IMR-90 (cell line): ENCODE results near the gene RNU1-1. TPM values are rescaled to one million over a fixed set of nuclear protein-coding genes. Genes with fewer than 3 reads are reported as not detected.
"Not testable (repeated sequence)": the region's sequence is repeated elsewhere in the genome, so short reads cannot be mapped to it uniquely, and the experiment has no call there.

ENCODE experiments used
- ATAC-seq: fragments of 200-7000 bp; cut with Tn5 transposase; 2 replicates; pipeline ENCODE4 v1.9.1; 2020; ENCODE audit warnings: low read depth, mild to moderate bottlenecking, moderate library complexity
- BruUV-seq: library from RNA; stranded (reverse); fragments of 400-500 nt; replicated peaks from 2 replicates; lab custom pipeline; 2021; lab: Mats Ljungman, UMichigan
- CTCF ChIA-PET: fragments of 300-600 bp; formaldehyde crosslinking; extraction: SDS; loops from one replicate; lab custom pipeline; 2021; ENCODE audit warnings: antibody characterized with exemption; lab: Yijun Ruan, JAX
- POLR2A ChIA-PET: fragments of 300-600 bp; sonication (Branson Sonifier 250); formaldehyde crosslinking; loops from one replicate; lab custom pipeline; 2022; ENCODE audit warnings: antibody characterized with exemption; ENCODE audit not compliant: unreplicated experiment; lab: Charles Lee
- DNase-seq: peaks from one replicate; pipeline ENCODE4 v3.0.0; 2013
- H2AFZ ChIP-seq: replicated peaks from 2 replicates; pipeline ENCODE3; 2013; ENCODE audit warnings: low read length, mild to moderate bottlenecking; ENCODE audit not compliant: poor library complexity
- H2AK5ac ChIP-seq: 2 replicates; pipeline ENCODE4 v1.6.1; 2013; ENCODE audit warnings: low read depth, low read length, inconsistent platforms
- H2AK9ac ChIP-seq: replicated peaks from 2 replicates; pipeline ENCODE3; 2013; ENCODE audit warnings: mild to moderate bottlenecking, low read depth, low read length, moderate library complexity; ENCODE audit not compliant: poor library complexity
- H2BK120ac ChIP-seq: 2 replicates; pipeline ENCODE4 v1.6.1; 2013; ENCODE audit warnings: low read depth, low read length, inconsistent platforms
- H2BK15ac ChIP-seq: 3 replicates; pipeline ENCODE4 v1.6.1; 2013; ENCODE audit warnings: low read depth, low read length, inconsistent platforms
- H2BK20ac ChIP-seq: 2 replicates; pipeline ENCODE4 v1.6.1; 2013; ENCODE audit warnings: low read depth, mild to moderate bottlenecking, inconsistent platforms, low read length, moderate library complexity
- H2BK5ac ChIP-seq: 2 replicates; pipeline ENCODE4 v1.6.1; 2013; ENCODE audit warnings: mild to moderate bottlenecking, low read depth, low read length, inconsistent platforms; ENCODE audit not compliant: poor library complexity, severe bottlenecking
- H3K14ac ChIP-seq: replicated peaks from 2 replicates; pipeline ENCODE4 v1.6.1; 2013; ENCODE audit warnings: low read depth, low read length, inconsistent platforms
- H3K18ac ChIP-seq: 2 replicates; pipeline ENCODE4 v1.6.1; 2013; ENCODE audit warnings: low read depth, low read length, control low read depth
- H3K23ac ChIP-seq: 2 replicates; pipeline ENCODE4 v1.6.1; 2013; ENCODE audit warnings: low read depth, low read length, inconsistent platforms
- H3K27ac ChIP-seq: 2 replicates; pipeline ENCODE4 v1.5.1; 2013; ENCODE audit warnings: mild to moderate bottlenecking, control low read depth, low read length; ENCODE audit not compliant: insufficient read depth
- H3K27me3 ChIP-seq: 2 replicates; pipeline ENCODE4 v1.6.1; 2013; ENCODE audit warnings: low read length; ENCODE audit not compliant: control insufficient read depth, insufficient read depth
- H3K36me3 ChIP-seq: 2 replicates; pipeline ENCODE4 v1.6.1; 2013; ENCODE audit warnings: low read length, mixed read lengths; ENCODE audit not compliant: control insufficient read depth, insufficient read depth
- H3K4ac ChIP-seq: 2 replicates; pipeline ENCODE4 v1.6.1; 2013; ENCODE audit warnings: low read depth, low read length, inconsistent platforms
- H3K4me1 ChIP-seq: 2 replicates; pipeline ENCODE4 v1.6.1; 2013; ENCODE audit warnings: low read length, mixed read lengths; ENCODE audit not compliant: control insufficient read depth, insufficient read depth
- H3K4me2 ChIP-seq: 2 replicates; pipeline ENCODE4 v1.6.1; 2013; ENCODE audit warnings: low read depth, mild to moderate bottlenecking, control low read depth, low read length, moderate library complexity
- H3K4me3 ChIP-seq: 2 replicates; pipeline ENCODE4 v1.5.1; 2013; ENCODE audit warnings: low read depth, mild to moderate bottlenecking, control low read depth, low read length, moderate library complexity; ENCODE audit not compliant: insufficient read depth
- H3K56ac ChIP-seq: 2 replicates; pipeline ENCODE4 v1.6.1; 2013; ENCODE audit warnings: low read length, inconsistent platforms; ENCODE audit not compliant: insufficient read depth; ENCODE audit errors: extremely low read depth
- H3K79me1 ChIP-seq, 2 experiments: 2 replicates each; pipeline ENCODE4 v1.6.1; 2013; ENCODE audit warnings: low read length in 2 of 2, inconsistent platforms in 1 of 2, low read depth in 1 of 2
- H3K9ac ChIP-seq: 2 replicates; pipeline ENCODE4 v1.6.1; 2013; ENCODE audit warnings: low read depth, low read length, control low read depth
- H3K9me1 ChIP-seq: 2 replicates; pipeline ENCODE4 v1.6.1; 2013; ENCODE audit warnings: low read length, inconsistent platforms; ENCODE audit not compliant: insufficient read depth
- H3K9me3 ChIP-seq: 2 replicates; pipeline ENCODE4 v1.6.1; 2013; ENCODE audit warnings: low read length; ENCODE audit not compliant: control insufficient read depth, insufficient read depth
- H4K20me1 ChIP-seq: 2 replicates; pipeline ENCODE4 v1.6.1; 2013; ENCODE audit warnings: low read length, inconsistent platforms; ENCODE audit not compliant: insufficient read depth
- H4K5ac ChIP-seq: 2 replicates; pipeline ENCODE4 v1.6.1; 2013; ENCODE audit warnings: mild to moderate bottlenecking, low read depth, low read length, control low read depth
- H4K8ac ChIP-seq, 2 experiments: 2 replicates each; pipeline ENCODE4 v1.6.1; 2013; ENCODE audit warnings: low read depth in 2 of 2, low read length in 2 of 2, control low read depth in 1 of 2, inconsistent platforms in 1 of 2
- H4K91ac ChIP-seq: 2 replicates; pipeline ENCODE4 v1.6.1; 2013; ENCODE audit warnings: low read depth, low read length, inconsistent platforms; ENCODE audit not compliant: insufficient read depth
- BHLHE40 ChIP-seq: fragments of 150-350 bp; IDR thresholded peaks from 2 replicates; pipeline ENCODE4 v1.6.1; 2016; ENCODE audit warnings: mild to moderate bottlenecking, low read depth, low read length
- POLR2A ChIP-seq: IDR thresholded peaks from 2 replicates; pipeline ENCODE4 v1.6.1; 2012; ENCODE audit warnings: mild to moderate bottlenecking, low read depth, low read length
- WGBS, 2 experiments: methylation state at CpG; one replicate each; pipeline versions ENCODE4 v1.1.5 to v1.1.7; 2013; ENCODE audit warnings: missing lambda C conversion rate in 2 of 2; ENCODE audit not compliant: insufficient read length in 1 of 2; ENCODE audit errors: extremely low coverage in 2 of 2; 5-methylcytosine and 5-hydroxymethylcytosine counted together
- dilution Hi-C: fragments of 300-500 bp; cut with HindIII; formaldehyde crosslinking; loops from one replicate; pipeline ENCODE4 v1.14.3; 2018; ENCODE audit warnings: low sequenced_read_pairs; ENCODE audit not compliant: unreplicated experiment
- in situ Hi-C: fragments of 300-500 bp; cut with MboI; formaldehyde crosslinking; loops from 3 replicates; pipeline ENCODE4 v1.14.3; 2019; ENCODE audit warnings: low sequenced_read_pairs, inconsistent platforms, mixed read lengths
- intact Hi-C: fragments of 100-400 bp; cut with micrococcal nuclease; formaldehyde crosslinking; loops from 2 replicates; pipeline ENCODE4 v1.10.0; 2022
- polyA plus RNA-seq, 3 experiments: library from polyadenylated mRNA; depleted of rRNA; stranded (reverse); fragments of >200 nt; gene quantifications; 2 replicates each; pipeline ENCODE4 v1.2.3, GENCODE V29; 2012; ENCODE audit warnings: low replicate concordance in 1 of 3
- total RNA-seq: library from RNA; depleted of rRNA; stranded (reverse); fragments of >200 nt; gene quantifications from 2 replicates; pipeline ENCODE4 v1.2.3, GENCODE V29; 2012

RNU1-1 gene
- total and polyA plus RNA-seq, 2 of the 4 experiments (the other 2 are of a cell fraction): under 0.01 TPM; not detected in 1

DNA sequence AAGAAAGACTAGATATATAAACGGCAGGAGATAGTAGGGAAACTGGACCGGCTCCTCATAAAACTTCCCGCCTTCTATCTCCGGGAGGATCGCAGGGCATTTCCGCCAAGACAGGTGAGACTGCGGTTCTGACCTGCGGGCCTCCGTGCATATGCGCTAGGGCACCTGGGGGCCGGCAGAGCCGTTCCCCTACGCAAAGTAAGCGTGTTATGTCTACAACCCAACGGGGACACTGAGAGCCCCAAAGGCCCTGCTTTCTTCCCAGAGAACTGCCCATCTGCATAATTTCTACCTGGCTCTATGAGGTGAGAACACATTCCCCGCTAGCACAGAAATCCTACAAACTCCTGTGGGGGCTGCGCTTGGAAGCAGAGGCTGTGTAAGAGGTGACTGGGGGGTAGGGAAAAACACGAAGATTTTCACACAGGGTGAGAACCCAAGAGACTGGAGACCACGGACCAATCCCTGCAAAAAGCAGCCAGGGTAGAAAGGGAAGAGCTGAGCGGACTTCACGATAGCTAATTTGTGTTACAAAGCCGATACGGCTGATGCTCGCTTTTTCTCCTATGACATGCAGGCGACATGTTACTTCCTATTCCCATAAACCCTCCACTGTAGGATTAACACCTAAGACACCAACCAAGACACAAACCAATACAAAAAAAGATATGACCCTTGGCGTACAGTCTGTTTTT lies 526 bp downstream of the RNU1-1 start:
- H3K27me3 ChIP-seq, H3K9ac ChIP-seq, H4K91ac ChIP-seq, H3K4me3 ChIP-seq, H3K9me3 ChIP-seq, H2BK20ac ChIP-seq, H3K36me3 ChIP-seq, H2AK9ac ChIP-seq, H3K79me1 ChIP-seq, H3K14ac ChIP-seq, H3K4me1 ChIP-seq, H3K27ac ChIP-seq, intact Hi-C loops, H4K20me1 ChIP-seq, H3K9me1 ChIP-seq, H3K18ac ChIP-seq, H3K23ac ChIP-seq, H2BK15ac ChIP-seq, H4K5ac ChIP-seq, H2BK5ac ChIP-seq, CTCF ChIA-PET, H3K56ac ChIP-seq, H4K8ac ChIP-seq, dilution Hi-C loops, in situ Hi-C loops, H2BK120ac ChIP-seq, H3K4ac ChIP-seq, H2AK5ac ChIP-seq, H2AFZ ChIP-seq, POLR2A ChIA-PET: not testable (repeated sequence)
- H3K4me2 ChIP-seq: 0 out of 2 replicates have a peak overlapping the region, but pooled peaks have one; percentile 3
- peak; percentile 94 for TF ChIP-seq POLR2A
- peak; percentile 44; the same call in 1 of the 2 replicates for TF ChIP-seq BHLHE40
- no CpG with 5 or more reads among the region's 26 CpGs for WGBS, 2 experiments
- peak; percentile 98 for ATAC-seq
- TSS peak; percentile 99 for BruUV-seq
- DNase-seq: peak; percentile 99
